Calu3 (cell line): ENCODE results near the gene UBR2. TPM values are rescaled to one million over a fixed set of nuclear protein-coding genes. Genes with fewer than 3 reads are reported as not detected.
"Not testable (repeated sequence)": the region's sequence is repeated elsewhere in the genome, so short reads cannot be mapped to it uniquely, and the experiment has no call there.

Experiments used
- BruUV-seq: library from RNA; stranded (reverse); fragments of 400-500 nt; replicated peaks from 2 replicates; lab custom pipeline; 2021; lab: Mats Ljungman, UMichigan
- CTCF ChIA-PET: fragments of 300-600 bp; sonication (Branson Sonifier 250); formaldehyde crosslinking; loops from one replicate; lab custom pipeline; 2022; ENCODE audit warnings: antibody characterized with exemption; lab: Charles Lee
- DNase-seq: peaks from one replicate; pipeline ENCODE4 v3.0.0; 2022
- H3K27ac Mint-ChIP-seq: one replicate; pipeline ENCODE4 v1.8.0; 2022; ENCODE audit warnings: mixed read lengths; ENCODE audit not compliant: unreplicated experiment
- H3K27me3 Mint-ChIP-seq: one replicate; pipeline ENCODE4 v1.8.0; 2022; ENCODE audit warnings: mixed read lengths; ENCODE audit not compliant: unreplicated experiment
- H3K36me3 Mint-ChIP-seq: one replicate; pipeline ENCODE4 v1.8.0; 2022; ENCODE audit warnings: mild to moderate bottlenecking, moderate library complexity, mixed read lengths; ENCODE audit not compliant: insufficient read depth, unreplicated experiment
- H3K4me1 Mint-ChIP-seq: one replicate; pipeline ENCODE4 v1.8.0; 2022; ENCODE audit warnings: mild to moderate bottlenecking, low read depth, mixed read lengths; ENCODE audit not compliant: unreplicated experiment
- H3K4me3 Mint-ChIP-seq: one replicate; pipeline ENCODE4 v1.8.0; 2022; ENCODE audit warnings: mild to moderate bottlenecking, low read depth, moderate library complexity, mixed read lengths; ENCODE audit not compliant: unreplicated experiment
- H3K9me3 Mint-ChIP-seq: one replicate; pipeline ENCODE4 v1.8.0; 2022; ENCODE audit warnings: low read depth, mixed read lengths; ENCODE audit not compliant: unreplicated experiment
- intact Hi-C: fragments of 100-400 bp; cut with micrococcal nuclease; formaldehyde crosslinking; loops from one replicate; pipeline ENCODE4 v1.10.0; 2022; ENCODE audit not compliant: unreplicated experiment
- total RNA-seq: library from RNA; stranded (reverse); gene quantifications from 2 replicates; pipeline ENCODE4 v1.2.3, GENCODE V29; 2022
- TF ChIP-seq, protein P1 (sequence below): fragments of 200-600 bp; IDR thresholded peaks from one replicate; pipeline ENCODE4 v1.8.0; 2022; ENCODE audit warnings: antibody characterized with exemption; ENCODE audit not compliant: unreplicated experiment

UBR2 gene
- total RNA-seq, 1 experiment from 2014 or later, result 32.4 TPM

DNA sequence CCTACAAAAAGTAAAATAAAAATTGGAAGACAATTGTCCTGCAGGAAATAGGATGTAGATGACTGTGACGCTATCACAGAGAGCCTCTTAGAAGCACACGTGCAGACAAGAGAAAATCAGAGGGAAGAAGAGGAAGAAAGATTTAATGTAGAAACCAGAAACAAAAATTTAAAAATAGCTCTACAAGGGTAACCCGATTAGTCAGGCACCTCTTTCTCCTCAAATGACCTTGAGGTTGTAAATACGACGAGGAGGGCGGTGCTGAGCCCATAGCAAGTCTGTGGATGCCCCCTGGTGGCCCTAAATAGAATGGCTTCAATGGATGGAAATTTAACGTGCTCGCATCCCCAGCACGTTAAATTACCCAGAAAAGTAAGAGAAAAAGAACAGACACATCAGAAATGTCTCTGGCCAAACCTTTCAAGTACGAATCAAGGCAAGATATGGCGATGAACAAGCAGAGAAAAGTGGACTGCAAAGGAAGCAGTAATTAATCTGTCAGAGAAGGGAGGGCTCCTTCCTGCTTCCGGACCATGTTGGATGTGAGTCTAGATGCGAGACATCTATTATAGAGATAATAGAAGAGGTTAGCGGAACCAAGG, 162.8 kb downstream of the UBR2 start:
- CTCF ChIA-PET, result interaction anchor here (0.6 to 2.6 kb wide), 12 partner anchors 12 to 556 kb away, joined by 3 to 14 read pairs (median 4); partner anchors contain the start of genes BICRAL and TBCC
- Mint-ChIP-seq H3K27me3 (peaks cover 7% of the 10 kb centered on the region), H3K9me3 (no peaks in the 10 kb centered on the region), H3K4me1 (peaks cover 16% of the 10 kb centered on the region), H3K36me3 (peaks cover 8% of the 10 kb centered on the region), H3K27ac (no peak overlapping the region), H3K4me3 (peak overlapping the region; percentile 78)
- no TSS peak for BruUV-seq
- TF ChIP-seq, protein P1, sequence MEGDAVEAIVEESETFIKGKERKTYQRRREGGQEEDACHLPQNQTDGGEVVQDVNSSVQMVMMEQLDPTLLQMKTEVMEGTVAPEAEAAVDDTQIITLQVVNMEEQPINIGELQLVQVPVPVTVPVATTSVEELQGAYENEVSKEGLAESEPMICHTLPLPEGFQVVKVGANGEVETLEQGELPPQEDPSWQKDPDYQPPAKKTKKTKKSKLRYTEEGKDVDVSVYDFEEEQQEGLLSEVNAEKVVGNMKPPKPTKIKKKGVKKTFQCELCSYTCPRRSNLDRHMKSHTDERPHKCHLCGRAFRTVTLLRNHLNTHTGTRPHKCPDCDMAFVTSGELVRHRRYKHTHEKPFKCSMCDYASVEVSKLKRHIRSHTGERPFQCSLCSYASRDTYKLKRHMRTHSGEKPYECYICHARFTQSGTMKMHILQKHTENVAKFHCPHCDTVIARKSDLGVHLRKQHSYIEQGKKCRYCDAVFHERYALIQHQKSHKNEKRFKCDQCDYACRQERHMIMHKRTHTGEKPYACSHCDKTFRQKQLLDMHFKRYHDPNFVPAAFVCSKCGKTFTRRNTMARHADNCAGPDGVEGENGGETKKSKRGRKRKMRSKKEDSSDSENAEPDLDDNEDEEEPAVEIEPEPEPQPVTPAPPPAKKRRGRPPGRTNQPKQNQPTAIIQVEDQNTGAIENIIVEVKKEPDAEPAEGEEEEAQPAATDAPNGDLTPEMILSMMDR, result peak; percentile 87
- peak; percentile 78 for DNase-seq
- intact Hi-C loops, result loop anchor here (1.0 to 5.0 kb wide), 3 partner anchors 65 to 364 kb away; no protein-coding TSS in a partner anchor

DNA sequence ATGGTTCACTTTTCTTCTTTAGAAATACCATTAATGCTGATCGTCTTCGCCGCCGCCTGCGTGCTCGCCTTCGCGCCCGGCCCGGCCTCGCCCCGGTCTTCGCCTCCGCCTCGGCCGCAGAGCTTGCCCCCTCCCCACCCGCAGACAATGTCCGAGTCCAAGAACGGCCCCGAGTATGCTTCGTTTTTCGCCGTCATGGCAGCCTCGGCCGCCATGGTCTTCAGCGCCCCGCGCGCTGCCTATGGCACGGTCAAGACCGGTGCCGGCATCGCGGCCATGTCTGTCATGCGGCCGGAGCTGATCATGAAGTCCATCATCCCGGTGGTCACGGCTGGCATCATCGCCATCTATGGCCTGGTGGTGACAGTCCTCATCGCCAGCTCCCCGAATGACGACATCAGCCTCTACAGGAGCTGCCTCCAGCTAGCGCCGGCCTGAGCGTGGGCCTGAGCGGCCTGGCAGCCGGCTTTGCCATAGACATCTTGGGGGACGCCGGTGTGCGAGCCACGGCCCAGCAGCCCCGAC, 163.3 kb downstream of the UBR2 start:
- CTCF ChIA-PET, result interaction anchor here (0.6 to 2.6 kb wide), 12 partner anchors 9 to 557 kb away, joined by 3 to 14 read pairs (median 4); partner anchors contain the start of genes BICRAL and TBCC
- no peaks in the 10 kb centered on the region for H3K9me3 Mint-ChIP-seq
- peaks cover 16% of the 10 kb centered on the region for H3K4me1 Mint-ChIP-seq
- BruUV-seq, result no TSS peak
- peaks cover under 1% of the 10 kb centered on the region for H3K27me3 Mint-ChIP-seq
- peaks cover 8% of the 10 kb centered on the region for H3K36me3 Mint-ChIP-seq
- peak; percentile 9 for DNase-seq
- TF ChIP-seq, protein P1, result no peak
- intact Hi-C loops, result loop anchor here (5.0 kb wide), 1 partner anchor 365 kb away; no protein-coding TSS in a partner anchor
- H3K4me3 Mint-ChIP-seq, result peak overlapping the region; percentile 78
- no peak overlapping the region for H3K27ac Mint-ChIP-seq

DNA sequence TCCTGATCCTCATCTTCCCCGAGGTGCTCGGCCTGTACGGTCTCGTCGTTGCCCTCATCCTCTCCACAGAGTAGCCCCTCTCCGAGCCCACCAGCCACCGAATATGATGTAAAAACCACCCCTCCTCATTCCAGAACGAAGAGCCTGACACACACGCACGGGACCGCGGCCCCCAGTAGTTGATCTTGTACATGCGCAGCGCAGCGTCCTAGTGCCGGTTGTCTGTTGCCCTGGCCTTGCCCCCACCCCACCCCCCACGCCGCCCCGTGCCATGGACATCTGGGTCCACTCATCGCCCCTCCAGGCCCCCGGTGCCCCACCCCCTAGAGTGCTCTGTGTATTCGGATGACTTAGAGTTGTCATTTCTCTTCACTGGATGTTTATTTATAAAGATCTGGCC, 163.8 kb downstream of the UBR2 start:
- no peak for DNase-seq
- TF ChIP-seq, protein P1, result no peak
- Mint-ChIP-seq H3K4me3 (peak overlapping the region; percentile 78), H3K27ac (no peak overlapping the region), H3K9me3 (no peaks in the 10 kb centered on the region), H3K4me1 (peaks cover 16% of the 10 kb centered on the region), H3K36me3 (peaks cover 8% of the 10 kb centered on the region), H3K27me3 (no peaks in the 10 kb centered on the region)
- no TSS peak for BruUV-seq
- CTCF ChIA-PET, result interaction anchor here (0.9 to 2.6 kb wide), 6 partner anchors 10 to 558 kb away, joined by 3 to 14 read pairs (median 6); partner anchors contain the start of gene TBCC
- intact Hi-C loops, result loop anchor here (5.0 kb wide), 1 partner anchor 365 kb away; no protein-coding TSS in a partner anchor

DNA sequence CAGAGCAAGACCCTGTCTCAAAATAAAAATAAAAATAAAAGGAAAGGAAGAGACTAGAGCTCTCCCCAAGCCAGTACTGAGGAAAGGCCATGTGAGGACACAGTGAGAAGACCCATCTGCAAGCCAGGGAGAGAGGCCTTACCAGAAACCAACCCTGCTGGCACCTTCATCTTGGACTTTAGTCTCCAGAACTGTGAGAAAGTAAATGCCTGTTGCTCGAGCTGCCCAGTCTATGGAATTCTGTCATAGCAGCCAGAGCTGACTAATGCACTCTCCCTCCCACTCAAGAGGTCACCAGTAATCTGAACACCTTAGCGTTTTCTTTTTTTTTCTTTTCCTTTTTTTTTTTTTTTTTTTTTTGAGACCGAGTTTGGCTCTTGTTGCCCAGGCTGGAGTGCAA, 165.9 kb downstream of the UBR2 start:
- Mint-ChIP-seq H3K36me3 (peaks cover 8% of the 10 kb centered on the region), H3K27me3 (no peaks in the 10 kb centered on the region), H3K4me1 (peaks cover 16% of the 10 kb centered on the region), H3K27ac (no peak overlapping the region), H3K4me3 (no peak overlapping the region), H3K9me3 (no peaks in the 10 kb centered on the region)
- intact Hi-C loops, result loop anchor here (5.0 kb wide), 1 partner anchor 367 kb away; no protein-coding TSS in a partner anchor
- DNase-seq, result no peak
- CTCF ChIA-PET, result interaction anchor here (0.6 to 1.2 kb wide), 6 partner anchors 13 to 251 kb away, joined by 3 to 5 read pairs (median 3); partner anchors contain the start of gene TBCC
- BruUV-seq, result no TSS peak
- TF ChIP-seq, protein P1, result no peak

DNA sequence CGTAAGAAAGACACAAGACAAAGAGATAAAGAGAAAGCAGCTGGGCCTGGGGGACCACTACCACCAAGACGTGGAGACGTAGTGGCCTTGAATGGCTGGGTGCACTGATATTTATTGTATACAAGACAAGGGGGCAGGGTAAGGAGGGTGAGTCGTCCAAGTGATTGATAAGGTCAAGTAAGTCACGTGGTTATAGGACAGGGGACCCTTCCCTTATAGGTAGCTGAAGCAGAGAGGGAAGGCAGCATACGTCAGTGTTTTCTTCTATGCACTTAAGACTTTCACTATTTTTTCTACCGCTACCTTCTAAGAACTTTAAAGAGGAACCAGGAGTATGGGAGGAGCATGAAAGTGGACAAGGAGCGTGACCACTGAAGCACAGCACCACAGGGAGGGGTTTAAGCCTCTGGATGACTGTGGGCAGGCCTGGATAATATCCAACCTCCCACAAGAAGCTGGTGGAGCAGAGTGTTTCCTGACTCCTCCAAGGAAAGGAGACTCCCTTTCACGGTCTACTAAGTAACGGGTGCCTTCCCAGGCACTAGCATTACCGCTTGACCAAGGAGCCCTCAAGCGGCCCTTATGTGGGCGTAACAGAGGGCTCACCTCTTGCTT, 170.1 kb downstream of the UBR2 start:
- H3K4me3 Mint-ChIP-seq, H3K36me3 Mint-ChIP-seq, intact Hi-C loops, H3K4me1 Mint-ChIP-seq, DNase-seq, BruUV-seq, H3K9me3 Mint-ChIP-seq, H3K27ac Mint-ChIP-seq: not testable (repeated sequence)
- CTCF ChIA-PET, result interaction anchor here (0.6 kb wide), 1 partner anchor 12 kb away, joined by 6 read pairs; the partner anchor contains the start of gene TBCC
- H3K27me3 Mint-ChIP-seq, result peaks cover 14% of the 10 kb centered on the region
